ENCODE data around the gene COL4A6.

COL4A6 gene

DNA sequence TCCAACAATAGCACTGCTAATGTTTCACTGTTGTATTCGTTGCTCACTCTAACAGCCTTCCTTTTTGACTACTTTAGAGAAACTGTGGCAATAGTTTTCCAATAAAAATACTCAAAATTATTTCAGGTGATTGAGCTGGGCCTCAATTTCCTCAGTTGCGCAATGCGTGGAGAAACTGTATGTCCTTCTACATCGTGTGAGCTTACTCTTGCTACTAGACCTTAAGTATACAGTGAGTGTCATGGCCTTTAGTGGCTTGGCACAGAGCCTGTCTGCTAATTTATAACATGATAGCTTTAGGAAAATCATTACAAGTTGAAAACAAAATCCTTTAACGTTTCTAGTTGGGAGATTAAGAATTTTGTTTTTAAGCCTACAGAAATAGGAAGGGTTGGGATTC is 114.5 kb downstream of the COL4A6 start:
- DNase-seq, result no peak

DNA sequence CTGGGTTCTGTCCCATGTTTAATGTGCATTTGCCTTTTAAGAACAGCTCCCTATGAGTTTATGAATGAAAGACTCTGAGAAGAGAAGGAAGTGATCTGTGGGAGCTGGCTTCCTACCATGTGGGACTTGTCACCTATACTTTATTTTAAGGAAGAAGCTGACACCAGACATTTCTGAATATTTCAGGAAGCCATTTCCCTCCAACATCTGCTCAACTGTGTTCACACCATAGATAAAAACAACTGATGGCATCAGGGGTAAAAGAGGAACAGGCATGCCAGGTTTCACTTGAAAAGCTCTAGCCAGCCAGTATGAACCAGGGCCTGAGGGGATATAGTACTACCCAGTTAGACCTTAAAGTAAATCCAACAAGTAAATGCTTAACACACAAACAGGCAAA is 116.0 kb downstream of the COL4A6 start:
- DNase-seq, result no peak

DNA sequence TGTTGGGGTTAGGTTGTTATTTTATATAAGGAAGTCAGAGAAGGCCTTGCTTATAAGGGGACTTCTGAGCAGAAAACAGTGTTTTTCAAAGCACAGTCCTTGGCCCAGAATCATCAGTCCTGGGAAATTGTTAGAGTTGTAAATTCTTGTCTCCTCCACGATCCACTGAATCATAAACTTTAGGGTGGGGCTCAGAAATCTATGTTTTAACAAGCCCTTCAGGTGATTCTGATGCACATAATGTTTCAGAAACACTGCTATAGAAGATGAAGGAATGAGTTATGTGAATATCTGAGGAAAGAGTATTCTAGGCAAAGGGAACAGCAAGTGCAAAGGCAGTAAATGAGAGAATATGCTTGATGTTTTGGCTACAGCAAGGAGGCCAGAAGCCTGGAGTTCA is 121.8 kb downstream of the COL4A6 start:
- DNase-seq, result no peak

DNA sequence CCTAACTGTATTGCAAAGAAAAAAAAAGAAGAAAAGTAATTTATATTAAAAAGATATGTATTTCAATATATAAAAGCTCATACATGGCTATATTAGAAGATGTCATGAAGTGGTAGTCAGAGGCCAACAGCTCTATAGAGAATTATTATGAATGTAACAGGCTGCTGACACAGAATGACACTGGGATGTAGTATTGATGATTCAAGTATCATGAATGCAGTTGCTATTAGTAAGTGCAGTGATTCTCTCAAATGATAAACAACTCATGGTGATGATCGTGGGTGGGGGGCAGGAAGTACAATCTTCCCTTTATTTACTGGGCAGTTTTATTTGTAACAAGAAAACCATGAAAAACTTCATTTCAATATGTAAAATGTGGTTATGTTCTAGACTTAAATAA is 124.6 kb downstream of the COL4A6 start:
- no peak for DNase-seq

DNA sequence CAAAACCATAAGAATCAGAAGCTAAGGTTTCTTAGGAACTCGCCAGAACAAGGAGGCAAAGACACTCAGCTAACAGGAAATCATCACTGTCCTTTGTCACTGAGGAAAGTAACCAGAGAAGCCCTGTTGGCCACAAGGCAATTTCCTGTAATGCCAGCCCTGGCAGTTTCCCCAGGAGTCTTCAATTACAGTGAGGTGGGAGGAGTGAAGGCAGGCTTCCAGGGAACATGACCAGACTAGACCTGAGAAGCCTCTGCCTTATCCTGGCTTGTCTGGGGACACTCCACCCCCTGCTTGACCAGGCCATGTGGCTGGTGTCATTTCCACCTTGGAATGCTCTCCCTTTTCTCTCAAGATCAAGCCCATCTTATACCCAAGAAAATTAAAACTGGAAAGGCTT is 125.3 kb downstream of the COL4A6 start:
- DNase-seq, result peak; percentile 23

DNA sequence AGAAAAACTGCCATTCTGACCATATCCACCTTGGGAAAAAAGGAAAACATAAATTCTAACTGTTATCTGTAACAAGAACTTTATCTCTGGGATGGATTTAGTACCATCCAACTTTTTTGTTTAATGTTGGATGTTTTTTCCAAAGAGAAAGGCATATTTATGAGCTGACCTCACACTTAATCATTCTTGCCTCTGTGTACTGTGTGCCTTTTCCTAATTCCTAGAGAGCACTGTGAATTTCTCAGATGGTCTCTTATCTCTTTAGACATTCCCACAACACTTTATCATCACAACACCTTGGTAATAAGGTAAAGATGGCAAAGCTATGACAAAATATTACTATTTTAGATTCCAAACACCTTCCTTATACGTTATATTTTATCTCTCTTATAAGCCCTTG is 126.2 kb downstream of the COL4A6 start:
- no peak for DNase-seq

DNA sequence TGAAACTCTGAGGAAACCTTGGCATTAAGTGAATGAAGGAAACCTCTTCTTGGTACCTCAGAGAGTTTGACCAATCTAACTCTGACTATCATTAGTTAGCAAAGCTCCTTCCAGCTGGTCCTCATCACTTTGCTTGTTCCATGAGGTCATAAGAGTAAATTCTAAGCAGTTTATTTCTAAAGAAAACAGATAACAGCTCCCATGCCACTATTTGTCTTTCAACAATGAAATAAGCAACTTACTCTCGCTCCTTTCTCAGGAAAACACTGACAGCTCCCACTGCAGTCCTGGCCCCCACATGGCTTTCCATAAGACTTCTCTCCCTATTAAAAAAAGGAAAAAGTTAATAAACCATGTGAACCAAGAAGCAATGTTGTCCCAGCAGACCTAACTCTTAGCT is 127.7 kb downstream of the COL4A6 start:
- no peak for DNase-seq

DNA sequence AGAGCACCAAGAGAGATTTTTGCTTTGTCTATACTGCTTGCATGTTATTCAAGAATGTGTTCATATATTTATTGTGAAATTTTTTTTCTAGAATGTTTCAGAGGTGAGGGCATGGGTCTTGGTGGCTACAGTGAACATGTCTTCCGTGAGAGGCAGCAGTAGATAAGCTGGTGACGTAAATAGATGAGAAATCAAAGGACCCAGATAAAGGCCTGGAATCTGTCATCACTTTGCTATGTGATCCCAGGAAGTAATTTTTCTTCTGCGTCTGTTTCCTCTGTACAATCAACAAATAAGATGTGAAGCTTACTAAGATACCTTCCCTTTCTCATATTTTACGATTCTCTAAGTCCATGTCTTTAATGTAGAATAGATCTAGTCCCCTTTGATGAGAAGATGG is 129.1 kb downstream of the COL4A6 start:
- no peak for DNase-seq

DNA sequence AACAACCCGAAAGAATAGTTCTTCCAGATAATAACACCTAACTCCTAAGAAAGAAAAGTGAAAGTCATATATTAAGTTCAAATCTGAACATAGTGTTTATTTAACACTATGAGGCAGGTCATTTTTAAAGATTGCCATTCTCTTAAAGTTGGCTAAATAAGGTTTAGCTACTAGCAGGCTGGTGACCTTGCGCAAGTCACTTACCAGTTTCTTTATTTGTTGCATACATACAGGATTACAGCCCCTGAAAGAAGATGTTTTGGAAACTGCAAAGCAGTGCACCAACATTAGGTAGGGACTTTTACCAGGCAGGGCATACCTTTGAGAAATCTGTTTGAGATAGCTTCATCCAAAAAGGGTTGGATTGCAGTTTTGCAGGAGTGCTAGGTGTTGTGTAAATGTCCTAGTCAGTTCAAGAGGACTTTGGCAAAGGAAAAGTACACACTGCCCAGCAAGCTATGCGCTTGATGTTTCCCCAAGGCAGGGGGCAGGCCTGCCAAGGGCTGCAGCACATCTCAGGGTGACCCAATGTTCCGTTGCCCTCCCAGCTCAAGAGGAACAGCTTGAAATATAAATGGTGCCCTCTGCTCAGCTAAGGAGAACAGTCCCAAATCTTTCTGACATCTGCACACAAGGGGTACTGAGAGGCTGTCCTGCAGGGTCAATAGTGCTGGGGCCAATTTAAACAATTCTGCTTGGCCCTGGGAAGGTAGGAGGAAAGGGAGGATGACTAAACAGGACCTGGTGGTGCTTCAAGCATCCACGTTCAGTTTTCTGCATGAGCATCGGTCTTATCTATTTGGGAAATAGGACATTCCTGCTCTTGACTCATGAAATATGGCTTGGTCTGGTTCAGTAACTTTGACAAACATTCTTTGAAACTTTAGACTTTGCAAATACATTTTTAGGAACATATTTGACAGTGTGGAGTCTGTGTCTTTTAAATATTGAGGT is 130.8 kb downstream of the COL4A6 start:
- DNase-seq, result no peak

DNA sequence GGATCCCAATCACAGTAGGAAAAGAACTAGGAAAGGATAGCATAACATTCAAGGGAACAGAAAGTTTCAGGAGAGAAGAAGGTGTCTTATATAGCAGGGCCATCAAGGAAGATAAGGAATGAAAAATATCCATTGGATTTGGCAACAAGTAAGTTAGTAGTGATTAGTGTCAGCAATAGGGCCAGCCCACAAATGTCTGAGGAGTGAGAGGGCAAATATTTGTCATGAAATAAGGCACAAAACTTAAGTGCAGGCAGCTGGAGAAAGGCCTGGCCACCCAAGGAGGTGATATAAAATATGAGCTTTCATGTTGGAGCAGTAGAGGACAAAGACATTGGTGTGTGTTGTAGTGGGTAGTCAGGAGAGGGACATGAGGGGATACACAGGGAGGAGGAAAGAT is 132.1 kb downstream of the COL4A6 start:
- no peak for DNase-seq

DNA sequence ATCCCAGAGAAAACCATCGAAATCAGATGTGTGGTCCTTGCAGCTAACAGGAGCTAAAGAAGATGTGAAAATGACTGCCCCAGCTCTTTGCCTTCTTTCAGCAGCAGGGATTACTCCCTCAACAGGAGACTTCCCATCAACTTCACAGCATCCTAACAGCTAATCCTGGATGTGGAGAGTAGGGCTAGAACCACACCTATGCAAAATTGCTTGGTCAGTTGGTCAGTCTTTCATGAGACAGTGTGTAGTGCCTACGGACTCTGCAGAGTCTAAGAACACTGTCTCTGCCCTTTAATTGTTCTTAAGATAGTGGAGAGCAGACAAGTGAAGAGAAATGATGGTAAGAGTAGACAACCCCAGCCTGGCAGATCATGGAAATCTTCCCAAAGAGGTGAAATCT is 133.5 kb downstream of the COL4A6 start:
- DNase-seq, result no peak

DNA sequence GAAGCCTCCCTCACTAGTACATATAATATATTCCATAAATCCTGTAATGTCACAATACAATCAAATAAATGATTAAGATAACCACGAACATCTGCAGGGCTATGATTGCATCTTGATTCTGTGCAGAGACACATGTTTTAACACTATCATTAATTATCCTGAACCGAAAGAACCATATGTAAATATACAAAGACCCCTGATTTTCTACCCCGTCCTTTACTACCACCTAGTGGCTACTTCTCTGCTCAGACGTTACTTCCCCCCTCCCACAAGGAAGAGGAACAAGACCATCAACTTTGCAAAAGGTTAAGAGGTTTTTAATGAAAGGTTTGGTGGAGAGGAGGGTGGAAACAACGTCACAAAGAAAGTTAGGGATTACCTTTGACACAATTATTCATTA is 134.0 kb downstream of the COL4A6 start:
- no peak for DNase-seq

DNA sequence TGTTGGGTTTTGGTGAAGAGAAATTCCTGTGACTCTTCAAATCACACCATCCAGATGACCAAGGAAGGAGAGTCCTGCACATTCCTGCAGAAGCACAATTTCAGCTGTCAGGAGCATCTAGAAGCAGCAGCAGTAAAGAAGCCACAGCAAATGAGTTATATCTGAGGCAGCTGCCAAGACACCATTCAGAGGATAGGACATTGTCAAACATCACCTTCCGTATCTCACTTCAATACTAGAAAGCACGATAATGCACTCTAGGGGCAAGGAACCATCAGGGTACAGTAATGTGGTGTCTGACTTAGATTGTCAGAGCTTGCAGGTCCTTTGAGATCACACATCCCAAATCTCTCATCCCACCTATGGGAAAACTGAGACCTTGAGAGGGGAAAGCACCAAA is 134.5 kb downstream of the COL4A6 start:
- no peak for DNase-seq

DNA sequence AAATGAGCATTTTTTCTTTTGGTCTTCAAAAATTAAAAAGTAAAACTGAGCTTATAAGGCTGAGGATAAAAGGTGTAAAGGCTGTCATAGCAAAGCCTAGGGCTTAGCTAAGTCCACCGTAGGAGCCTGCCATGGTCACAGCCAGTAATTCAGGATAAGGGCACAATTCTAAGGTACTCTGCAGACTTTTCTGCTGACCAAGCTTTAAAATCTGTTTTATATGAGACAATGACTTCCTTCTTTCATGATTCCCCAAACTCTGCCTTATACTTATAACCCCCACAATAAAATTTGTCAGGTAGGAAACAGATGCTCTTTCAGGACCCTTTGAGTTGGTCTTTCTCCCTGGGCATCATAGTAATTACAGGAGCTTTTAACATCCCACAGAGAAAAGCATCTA is 138.5 kb downstream of the COL4A6 start:
- DNase-seq, result no peak

DNA sequence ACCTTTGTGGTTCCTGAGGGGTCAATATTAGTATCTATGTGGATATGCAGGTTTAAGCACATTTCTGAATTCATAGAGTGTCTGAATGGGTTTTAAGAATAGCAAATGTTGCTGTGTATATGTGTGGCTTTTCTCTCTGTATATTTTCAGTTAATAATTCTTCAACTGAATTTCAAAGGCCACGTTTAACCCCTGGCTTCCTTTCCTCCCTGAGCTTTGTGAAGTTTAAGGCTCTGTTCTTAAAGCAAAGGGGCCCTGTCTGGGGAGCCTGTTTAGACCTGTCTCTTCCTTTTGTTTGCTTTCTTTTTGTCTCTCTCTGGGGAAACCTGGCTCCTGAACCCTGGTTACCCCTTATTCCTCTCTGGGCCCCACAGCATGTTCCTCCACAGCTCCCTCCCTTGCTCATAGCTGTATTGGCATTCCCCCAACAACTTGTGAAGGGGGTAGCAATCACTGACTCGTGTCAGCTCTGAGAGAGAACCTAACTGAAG is 139.1 kb downstream of the COL4A6 start:
- no peak for DNase-seq

DNA sequence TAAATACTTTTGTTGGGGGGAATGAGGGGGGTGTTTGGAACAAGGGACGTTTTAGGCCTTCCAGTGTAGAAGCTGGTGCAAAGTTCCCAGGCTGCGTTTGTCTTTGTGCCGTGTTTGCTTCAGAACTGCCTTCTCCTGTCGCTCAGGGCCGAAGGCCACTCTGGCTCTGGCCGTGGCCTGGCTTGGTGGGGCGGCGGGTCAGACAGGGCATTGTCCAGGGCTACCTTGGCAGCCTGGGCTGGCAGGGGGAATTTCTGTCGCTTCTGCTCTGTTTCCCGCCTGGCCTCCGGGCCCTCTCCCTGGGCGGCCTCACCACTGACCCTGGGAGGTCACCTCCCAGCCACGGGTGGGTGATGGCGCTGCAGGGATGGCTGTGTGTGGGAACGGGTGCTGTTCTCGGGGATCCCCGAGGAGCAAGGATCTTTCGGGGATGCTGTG is 140.0 kb downstream of the COL4A6 start:
- DNase-seq, result no peak

DNA sequence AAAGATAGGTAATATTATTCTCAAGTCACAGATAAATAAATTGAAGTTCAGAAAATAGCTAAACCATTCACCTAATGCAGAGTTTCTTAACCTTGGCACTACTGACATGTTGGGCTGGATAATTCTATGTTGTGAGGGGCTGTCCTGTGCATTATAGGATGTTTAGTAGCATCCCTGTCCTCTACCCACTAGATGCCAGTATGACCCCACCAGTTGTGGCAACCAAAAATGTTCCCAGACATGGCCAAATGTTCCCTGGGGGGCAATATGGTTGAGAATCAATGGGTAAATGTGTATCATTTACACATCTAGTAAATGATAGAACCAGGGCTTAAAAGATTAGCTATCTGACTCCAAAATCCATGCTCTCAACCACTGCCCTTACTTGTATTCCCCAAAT is 140.9 kb downstream of the COL4A6 start:
- DNase-seq, result no peak

DNA sequence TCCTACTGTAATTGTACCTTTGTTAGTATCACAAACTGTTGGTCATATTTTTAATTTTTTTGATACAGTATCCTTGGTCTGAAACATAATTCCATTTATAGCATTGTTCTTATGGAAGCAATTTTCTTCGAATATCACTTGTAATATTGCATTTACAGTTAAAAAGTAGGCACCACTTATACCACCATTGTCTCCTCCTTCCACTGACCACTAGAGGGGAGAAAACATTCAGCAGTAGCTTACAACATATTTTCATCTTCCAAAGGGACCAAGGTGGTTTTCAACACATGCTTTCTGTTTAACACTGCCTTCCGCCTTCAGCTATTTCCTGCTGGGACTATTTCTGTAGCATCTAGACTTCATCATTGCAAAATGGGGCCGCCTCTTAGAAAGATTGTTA is 146.2 kb downstream of the COL4A6 start:
- no peak for DNase-seq

DNA sequence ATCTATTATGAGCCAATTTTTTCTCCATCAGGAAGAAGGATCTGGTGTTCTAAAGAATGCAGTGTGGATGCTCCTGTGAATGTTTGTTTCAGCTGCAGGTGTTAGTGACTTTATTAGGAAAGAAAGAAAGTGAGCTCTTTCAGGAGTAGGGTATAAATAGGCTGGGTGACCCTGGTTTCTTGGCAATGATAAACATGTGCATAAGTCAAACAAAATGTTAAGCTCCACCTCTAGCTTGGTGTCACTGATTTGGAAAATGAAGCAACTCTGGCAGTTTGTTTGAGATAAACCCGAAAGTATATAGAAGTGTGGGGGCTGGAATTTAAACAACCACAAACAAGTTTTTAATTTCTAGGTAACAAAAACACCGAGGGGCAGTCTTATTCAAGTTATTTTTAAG is 152.3 kb downstream of the COL4A6 start:
- DNase-seq, result no peak

DNA sequence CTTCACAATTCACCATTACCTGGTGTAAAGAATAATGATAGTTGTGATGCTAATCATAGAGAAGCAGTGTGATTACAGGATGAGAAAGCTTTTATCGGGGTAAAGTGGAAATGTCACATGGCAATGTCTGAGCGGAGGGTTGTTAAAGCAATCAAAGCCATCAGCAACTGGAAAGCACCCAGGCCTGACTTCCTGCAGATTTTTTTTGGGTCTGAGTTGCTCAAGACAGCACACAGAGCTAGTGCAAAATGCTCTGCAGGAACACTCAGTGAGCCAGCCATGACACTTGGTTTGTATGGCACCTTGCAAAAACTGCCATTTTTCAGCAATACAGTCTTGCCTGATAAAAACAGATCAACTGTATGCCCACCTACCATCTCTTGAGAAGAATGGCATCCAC is 152.9 kb downstream of the COL4A6 start:
- no peak for DNase-seq

DNA sequence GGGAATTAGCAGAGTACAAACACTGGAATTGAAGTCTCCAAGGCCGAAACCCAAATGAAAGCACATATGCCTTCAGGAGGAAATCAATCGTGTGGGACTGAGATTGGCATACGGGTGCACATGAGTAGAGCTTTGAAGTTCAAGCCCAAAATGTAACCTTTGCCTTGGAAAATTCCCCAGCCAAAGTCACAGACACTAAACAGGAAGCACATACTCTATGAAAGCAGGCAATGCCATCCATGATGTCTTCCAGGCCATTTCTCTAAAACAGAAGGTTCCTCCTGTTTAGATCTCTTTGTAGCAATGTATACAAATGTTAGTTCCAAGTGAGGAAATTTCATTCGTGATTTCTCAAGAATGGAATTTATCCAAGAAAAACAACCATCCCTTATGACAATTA is 162.5 kb downstream of the COL4A6 start:
- DNase-seq, result no peak

DNA sequence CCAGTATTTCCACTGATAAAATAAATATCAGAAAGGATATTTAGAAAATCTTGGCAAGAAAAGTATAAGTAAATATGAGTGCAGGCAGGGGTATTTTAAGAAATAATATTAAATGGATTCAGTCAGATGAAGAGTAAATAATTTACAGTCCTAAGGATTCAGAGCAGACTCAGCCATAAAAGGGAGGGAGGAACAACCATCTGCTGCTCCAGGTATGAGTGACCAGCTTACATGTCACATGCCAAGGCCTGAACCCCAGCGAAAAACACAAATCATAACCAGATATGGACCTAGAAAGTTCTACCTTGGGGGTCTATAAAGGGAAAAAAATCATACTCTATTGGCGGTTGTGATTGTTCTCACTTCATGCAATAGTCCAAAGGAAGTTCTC is 166.8 kb downstream of the COL4A6 start:
- DNase-seq, result no peak

DNA sequence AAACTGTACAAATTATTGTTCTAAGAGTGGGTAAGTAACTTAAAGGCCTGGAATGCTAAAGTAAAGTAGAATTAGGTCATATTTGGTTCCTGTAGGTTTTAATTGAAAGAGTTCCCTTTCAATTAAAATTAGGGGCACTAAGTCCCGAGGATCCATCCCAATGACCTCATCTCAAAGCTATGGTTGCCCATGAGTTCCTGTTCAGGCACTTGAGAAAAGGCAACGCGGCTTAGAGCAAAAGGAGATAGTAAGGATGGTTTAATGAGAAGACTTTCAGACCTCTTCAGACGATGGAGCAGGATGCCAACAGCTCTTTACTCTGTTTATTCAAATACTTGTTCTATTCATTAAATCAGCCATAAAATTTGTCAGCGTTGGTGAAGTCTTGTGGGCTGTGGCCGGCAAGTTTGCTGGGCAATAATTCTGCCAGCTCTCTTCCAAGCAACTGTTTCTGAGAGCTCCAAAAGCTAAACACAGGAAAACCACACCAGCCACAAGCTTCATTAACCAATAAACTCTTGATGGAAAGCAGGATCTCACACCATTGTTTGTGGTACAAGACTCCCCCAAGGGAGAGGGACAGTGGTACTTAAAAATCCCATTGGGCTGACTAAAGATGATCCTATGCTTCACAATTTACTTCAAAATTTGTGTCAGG is 167.4 kb downstream of the COL4A6 start:
- DNase-seq, result no peak

DNA sequence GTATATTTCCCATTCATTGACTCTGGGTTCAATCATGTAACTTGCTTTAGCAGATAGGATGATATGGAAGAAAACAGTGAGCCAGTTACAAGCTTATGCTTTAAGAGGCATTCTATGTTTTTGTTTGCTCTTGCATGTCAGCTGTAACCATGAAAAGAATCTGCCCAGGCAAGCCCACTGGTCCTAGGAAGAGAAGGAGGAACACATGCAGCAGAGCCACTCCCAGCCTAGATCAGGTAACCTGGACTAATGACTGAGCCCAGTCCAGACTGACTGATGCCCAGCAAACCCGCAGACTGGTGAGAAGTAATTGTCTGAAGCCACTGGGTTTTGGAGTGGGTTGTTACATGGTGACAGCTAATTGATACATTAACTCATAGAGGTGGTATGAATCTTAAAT is 167.9 kb downstream of the COL4A6 start:
- DNase-seq, result no peak

All from right hindlimb (tissue), 1 donor.